HCT116 (cell line): ENCODE measurements around the gene KCNAB3. TPM values are rescaled to one million over a fixed set of nuclear protein-coding genes. Genes with fewer than 3 reads are reported as not detected.

Experiments used
- ATAC-seq: fragments of 200-7000 bp; cut with Tn5 transposase; 2 replicates; pipeline ENCODE4 v1.9.1; 2020; ENCODE audit warnings: mild to moderate bottlenecking, moderate library complexity
- BruUV-seq: library from RNA; stranded (reverse); fragments of 400-500 nt; replicated peaks from 2 replicates; lab custom pipeline; 2021; lab: Mats Ljungman, UMichigan
- CTCF ChIA-PET: fragments of 300-600 bp; sonication (Branson Sonifier 250); formaldehyde crosslinking; loops from one replicate; lab custom pipeline; 2021; ENCODE audit warnings: antibody characterized with exemption; lab: Charles Lee
- POLR2A ChIA-PET: fragments of 300-600, 350-600 bp; sonication (Branson Sonifier 250); formaldehyde crosslinking; loops from one replicate; lab custom pipeline; 2021; ENCODE audit warnings: antibody characterized with exemption; lab: Charles Lee
- RAD21 ChIA-PET, 2 experiments: fragments of 300-600 bp; sonication (Branson Sonifier 250); formaldehyde crosslinking; loops; one replicate each; lab custom pipeline; 2023; ENCODE audit warnings: low total read pairs in 2 of 2; ENCODE audit not compliant: uncharacterized antibody in 2 of 2, unreplicated experiment in 2 of 2, low non-redundant PET in 1 of 2; lab: Charles Lee
- DNase-seq: peaks from one replicate; pipeline ENCODE4 v3.0.0-alpha.2; 2010; ENCODE audit warnings: low read depth, low spot score
- H2AFZ ChIP-seq: fragments of 200-600 bp; shearing (Covaris generic), sonication (generic); 2 replicates; pipeline ENCODE4 v1.6.1; 2017; ENCODE audit warnings: low read depth, mixed run types, mixed read lengths, antibody characterized with exemption, low read length; ENCODE audit not compliant: poor library complexity, severe bottlenecking
- H3K27ac ChIP-seq: 2 replicates; pipeline ENCODE4 v1.5.1; 2012; ENCODE audit warnings: low read depth, low read length
- H3K27me3 ChIP-seq: fragments of 200-600 bp; sonication (generic); 2 replicates; pipeline ENCODE4 v1.6.1; 2016; ENCODE audit warnings: mixed run types, low read length, mixed read lengths; ENCODE audit not compliant: insufficient read depth
- H3K36me3 ChIP-seq, 2 experiments: fragments of 200-500 bp in 1 of 2; fragments of 200-600 bp in 1 of 2; sonication (Bioruptor generic) in 1 of 2; sonication (generic) in 1 of 2; 2 replicates each; pipeline versions ENCODE4 v1.5.1 to v1.6.1; 2014 to 2016; ENCODE audit warnings: low read length in 2 of 2, inconsistent platforms in 1 of 2, mixed read lengths in 1 of 2, mixed run types in 1 of 2; ENCODE audit not compliant: insufficient read depth in 2 of 2, control insufficient read depth in 1 of 2
- H3K4me1 ChIP-seq, 2 experiments: fragments of 200-600 bp in 1 of 2; sonication (generic) in 1 of 2; 2 replicates each; pipeline versions ENCODE4 v1.5.1 to v1.6.1; 2012 to 2017; ENCODE audit warnings: low read length in 2 of 2, inconsistent platforms in 1 of 2, mild to moderate bottlenecking in 1 of 2, mixed read lengths in 1 of 2, mixed run types in 1 of 2, moderate library complexity in 1 of 2; ENCODE audit not compliant: insufficient read depth in 2 of 2, control insufficient read depth in 1 of 2
- H3K4me2 ChIP-seq: fragments of 200-600 bp; sonication (generic); 2 replicates; pipeline ENCODE4 v1.6.1; 2017; ENCODE audit warnings: mixed run types, low read length, mixed read lengths
- H3K4me3 ChIP-seq, 2 experiments: fragments of 200-600 bp in 1 of 2; sonication (generic) in 1 of 2; replicated peaks in 1 of 2; 2 replicates each; pipeline ENCODE4 v1.5.1; 2011 to 2016; ENCODE audit warnings: low read length in 2 of 2, control low read depth in 1 of 2, low read depth in 1 of 2, mild to moderate bottlenecking in 1 of 2, mixed read lengths in 1 of 2, mixed run types in 1 of 2
- H3K79me2 ChIP-seq: fragments of 200-600 bp; sonication (generic); 2 replicates; pipeline ENCODE4 v1.6.1; 2017; ENCODE audit warnings: mild to moderate bottlenecking, mixed run types, low read length, moderate library complexity, mixed read lengths; ENCODE audit not compliant: insufficient read depth
- H3K9ac ChIP-seq: fragments of 200-600 bp; sonication (generic); 2 replicates; pipeline ENCODE4 v1.6.1; 2016; ENCODE audit warnings: low read length, mixed read lengths
- H3K9me2 ChIP-seq: fragments of 200-600 bp; sonication (generic), shearing (Covaris generic); 2 replicates; pipeline ENCODE4 v1.6.1; 2017; ENCODE audit warnings: mixed run types, mild to moderate bottlenecking, moderate library complexity; ENCODE audit not compliant: insufficient read depth
- H3K9me3 ChIP-seq, 2 experiments: fragments of 200-500 bp in 1 of 2; fragments of 200-600 bp in 1 of 2; sonication (Bioruptor generic) in 1 of 2; sonication (generic) in 1 of 2; 2 replicates each; pipeline ENCODE4 v1.6.1; 2014 to 2017; ENCODE audit warnings: low read length in 2 of 2, mixed read lengths in 2 of 2, inconsistent platforms in 1 of 2, low read depth in 1 of 2, mild to moderate bottlenecking in 1 of 2, mixed run types in 1 of 2, moderate library complexity in 1 of 2; ENCODE audit not compliant: control insufficient read depth in 1 of 2, insufficient read depth in 1 of 2
- H4K20me1 ChIP-seq: fragments of 200-600 bp; sonication (generic), shearing (Covaris generic); 2 replicates; pipeline ENCODE4 v1.6.1; 2017; ENCODE audit warnings: mixed run types, mild to moderate bottlenecking, moderate library complexity; ENCODE audit not compliant: insufficient read depth
- ATF3 ChIP-seq: IDR thresholded peaks from 2 replicates; pipeline ENCODE4 v1.6.1; 2012
- CEBPB ChIP-seq: IDR thresholded peaks from 2 replicates; pipeline ENCODE4 v1.6.1; 2012; ENCODE audit warnings: low read depth
- EGR1 ChIP-seq: IDR thresholded peaks from 2 replicates; pipeline ENCODE4 v1.6.1; 2012; ENCODE audit warnings: low read depth
- ELF1 ChIP-seq: IDR thresholded peaks from 2 replicates; pipeline ENCODE4 v1.6.1; 2012; ENCODE audit warnings: low read depth, borderline replicate concordance
- EZH2 ChIP-seq: fragments of 200-600 bp; sonication (generic); IDR thresholded peaks from 2 replicates; pipeline ENCODE4 v1.6.1; 2017; ENCODE audit warnings: antibody characterized with exemption, mixed run types
- MAX ChIP-seq: IDR thresholded peaks from 2 replicates; pipeline ENCODE4 v1.6.1; 2012
- POLR2A ChIP-seq: IDR thresholded peaks from 2 replicates; pipeline ENCODE4 v1.7.0; 2011; ENCODE audit warnings: borderline replicate concordance; ENCODE audit not compliant: insufficient read depth, insufficient read length; ENCODE audit errors: extremely low read depth
- REST ChIP-seq: IDR thresholded peaks from 2 replicates; pipeline ENCODE4 v1.6.1; 2012; ENCODE audit warnings: low read depth
- SRF ChIP-seq: IDR thresholded peaks from 2 replicates; pipeline ENCODE4 v1.6.1; 2012; ENCODE audit warnings: low read depth
- TCF7L2 ChIP-seq: IDR thresholded peaks from 2 replicates; pipeline ENCODE4 v1.7.0; 2011; ENCODE audit warnings: borderline replicate concordance, inconsistent platforms; ENCODE audit not compliant: insufficient read depth, insufficient read length; ENCODE audit errors: extremely low read depth
- YY1 ChIP-seq: IDR thresholded peaks from 2 replicates; pipeline ENCODE4 v1.6.1; 2011; ENCODE audit warnings: low read length, low read depth, moderate library complexity, mild to moderate bottlenecking; ENCODE audit not compliant: insufficient replicate concordance; ENCODE audit errors: extremely low read depth
- ZBTB33 ChIP-seq: IDR thresholded peaks from 2 replicates; pipeline ENCODE4 v1.6.1; 2011; ENCODE audit warnings: mild to moderate bottlenecking, low read length, moderate library complexity; ENCODE audit not compliant: insufficient replicate concordance; ENCODE audit errors: extremely low read depth
- ZFX ChIP-seq: fragments of 450-650 bp; IDR thresholded peaks from 2 replicates; pipeline ENCODE4 v1.6.1; 2017
- ZNF274 ChIP-seq: fragments of 200-500 bp; sonication (Bioruptor generic); IDR thresholded peaks from 2 replicates; pipeline ENCODE4 v1.6.1; 2014; ENCODE audit warnings: mild to moderate bottlenecking, low read depth, low read length, inconsistent platforms
- intact Hi-C: fragments of 100-400 bp; cut with micrococcal nuclease; formaldehyde crosslinking; loops from 2 replicates; pipeline ENCODE4 v1.10.0; 2022
- total RNA-seq: library from RNA; stranded (reverse); gene quantifications from one replicate; pipeline ENCODE4 v1.2.1, GENCODE V29; 2021; ENCODE audit not compliant: unreplicated experiment
- TF ChIP-seq, protein P1 (sequence below), 3 experiments: fragments of 200-600 bp in 1 of 3; sonication (generic) in 1 of 3; IDR thresholded peaks in 2 of 3; conservative IDR thresholded peaks in 1 of 3; 2 replicates each; pipeline ENCODE4 v1.5.1; 2012 to 2017; ENCODE audit warnings: low read depth in 2 of 3, low read length in 2 of 3, antibody characterized with exemption in 1 of 3, borderline replicate concordance in 1 of 3, control low read depth in 1 of 3, mild to moderate bottlenecking in 1 of 3, mixed read lengths in 1 of 3, mixed run types in 1 of 3, moderate library complexity in 1 of 3; ENCODE audit not compliant: insufficient read depth in 1 of 3

Gene KCNAB3
- total RNA-seq, 1 experiment from 2014 or later, result 7.1 TPM

DNA sequence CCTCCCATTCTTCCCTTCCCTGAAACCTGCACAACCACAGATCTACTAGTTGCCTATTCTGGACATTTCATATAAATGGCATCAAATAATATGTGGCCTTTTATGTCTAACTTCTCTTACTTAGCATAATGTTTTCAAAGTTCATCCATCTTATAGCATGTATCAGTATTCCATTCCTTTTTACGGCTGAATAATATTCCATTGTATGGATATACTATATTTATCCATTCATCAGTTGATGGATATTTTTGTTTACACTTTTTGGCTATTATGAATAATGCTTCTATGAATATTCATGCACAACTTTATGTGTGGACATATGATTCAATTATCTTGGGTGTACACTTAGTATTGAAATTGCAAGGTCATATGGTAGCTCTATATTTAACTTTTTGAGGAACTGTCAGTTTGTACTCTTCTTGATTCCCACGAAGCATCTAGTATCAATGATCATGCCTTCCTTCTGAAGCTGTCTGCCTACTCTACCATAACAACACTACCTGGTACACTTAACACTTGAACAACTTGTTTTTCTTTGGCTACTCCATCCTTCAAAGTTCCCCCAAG, 53.8 kb downstream of the KCNAB3 start:
- H3K9me2 ChIP-seq, result no peaks in the 10 kb centered on the region
- no peak overlapping the region for H3K9ac ChIP-seq
- RAD21 ChIA-PET, result no interaction called here
- TF ChIP-seq TCF7L2 (no peak), MAX (no peak), REST (no peak), SRF (no peak), YY1 (no peak), ZFX (no peak), ELF1 (no peak), ATF3 (no peak), ZBTB33 (no peak), EZH2 (no peak), ZNF274 (no peak), EGR1 (no peak), CEBPB (no peak), POLR2A (no peak)
- TF ChIP-seq, protein P1, sequence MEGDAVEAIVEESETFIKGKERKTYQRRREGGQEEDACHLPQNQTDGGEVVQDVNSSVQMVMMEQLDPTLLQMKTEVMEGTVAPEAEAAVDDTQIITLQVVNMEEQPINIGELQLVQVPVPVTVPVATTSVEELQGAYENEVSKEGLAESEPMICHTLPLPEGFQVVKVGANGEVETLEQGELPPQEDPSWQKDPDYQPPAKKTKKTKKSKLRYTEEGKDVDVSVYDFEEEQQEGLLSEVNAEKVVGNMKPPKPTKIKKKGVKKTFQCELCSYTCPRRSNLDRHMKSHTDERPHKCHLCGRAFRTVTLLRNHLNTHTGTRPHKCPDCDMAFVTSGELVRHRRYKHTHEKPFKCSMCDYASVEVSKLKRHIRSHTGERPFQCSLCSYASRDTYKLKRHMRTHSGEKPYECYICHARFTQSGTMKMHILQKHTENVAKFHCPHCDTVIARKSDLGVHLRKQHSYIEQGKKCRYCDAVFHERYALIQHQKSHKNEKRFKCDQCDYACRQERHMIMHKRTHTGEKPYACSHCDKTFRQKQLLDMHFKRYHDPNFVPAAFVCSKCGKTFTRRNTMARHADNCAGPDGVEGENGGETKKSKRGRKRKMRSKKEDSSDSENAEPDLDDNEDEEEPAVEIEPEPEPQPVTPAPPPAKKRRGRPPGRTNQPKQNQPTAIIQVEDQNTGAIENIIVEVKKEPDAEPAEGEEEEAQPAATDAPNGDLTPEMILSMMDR (IDR thresholded peaks at IDR 0.05 in 2 of 3, conservative IDR thresholded peaks at IDR 0.05 in 1 of 3; ENCODE audit: borderline replicate concordance in 1 of 3, insufficient read depth in 1 of 3, low read depth in 2 of 3, low read length in 2 of 3), result no peak
- TF ChIP-seq, all 23 proteins: peak for 0
- POLR2A ChIA-PET, result interaction anchor here (1.0 kb wide), 1 partner anchor 11 kb away, joined by 4 read pairs; no protein-coding TSS in a partner anchor
- no peak for ATAC-seq
- Histone ChIP-seq H4K20me1 (no peaks in the 10 kb centered on the region), H3K27me3 (no peaks in the 10 kb centered on the region), H3K36me3 (peaks cover 0 to 3% of the 10 kb centered on the region in 2 experiments; a peak in 2 of 4 replicates), H3K4me2 (no peak overlapping the region), H2AFZ (no peak overlapping the region), H3K9me3 (no peaks in the 10 kb centered on the region), H3K4me3 (no peak overlapping the region), H3K27ac (no peak overlapping the region), H3K4me1 (no peaks in the 10 kb centered on the region), H3K79me2 (no peaks in the 10 kb centered on the region)
- CTCF ChIA-PET, result no interaction called here
- intact Hi-C loops, result no loop called here
- DNase-seq, result no peak
- BruUV-seq, result no TSS peak
